ENCODE results near the gene ZNF283.

The ZNF283 gene

GRCh38 chr19:43826787-43827754 lies at the start of gene ZNF283:
Gene ZNF283 (plus strand): TSS chr19:43827321. CDS start chr19:43833505, 6,184 bp downstream.
- ChIA-PET CTCF (interaction anchor here (1.2 kb wide), 1 partner anchor 18 kb away, joined by 5 read pairs; no protein-coding TSS in a partner anchor), POLR2A (interaction anchor here (0.6 to 0.8 kb wide), 2 partner anchors 243 to 294 kb away, joined by 4 to 9 read pairs; partner anchors contain the start of gene ZNF575)
- TF ChIP-seq CTCF (IDR thresholded peaks at IDR 0.05; ENCODE audit: control extremely low read depth, extremely low read depth, low read depth, missing control alignments) = no peak
- peak; percentile 89 for DNase-seq (ENCODE audit: extremely low spot score)

- ChIA-PET CTCF (interaction anchor here (1.0 to 9.6 kb wide), 8 partner anchors 17 to 259 kb away, joined by 3 to 234 read pairs (median 4); partner anchors contain the start of gene SMG9), POLR2A (interaction anchor here (0.8 to 2.2 kb wide), 2 partner anchors 11 to 43 kb away, joined by 3 to 6 read pairs; no protein-coding TSS in a partner anchor)
- DNase-seq (ENCODE audit: extremely low spot score) = no peak
- TF ChIP-seq CTCF (IDR thresholded peaks at IDR 0.05; ENCODE audit: control extremely low read depth, extremely low read depth, low read depth, missing control alignments) = no peak
These were observed 48.5 kb upstream of the ZNF283 start for GRCh38 chr19:43778651-43779050.

- POLR2A ChIA-PET = interaction anchor here (0.8 kb wide), 1 partner anchor 43 kb away, joined by 3 read pairs; no protein-coding TSS in a partner anchor
- no peak for TF ChIP-seq CTCF (IDR thresholded peaks at IDR 0.05; ENCODE audit: control extremely low read depth, extremely low read depth, low read depth, missing control alignments)
- CTCF ChIA-PET = interaction anchor here (1.0 to 9.6 kb wide), 9 partner anchors 17 to 260 kb away, joined by 3 to 234 read pairs (median 4); partner anchors contain the start of gene SMG9
- DNase-seq (ENCODE audit: extremely low spot score) = no peak
These were observed 47.8 kb upstream of the ZNF283 start for GRCh38 chr19:43779147-43779819.

GRCh38 chr19:43779820-43780219 lies 47.3 kb upstream of the ZNF283 start:
- peak; percentile 72 for DNase-seq (ENCODE audit: extremely low spot score)
- TF ChIP-seq CTCF (IDR thresholded peaks at IDR 0.05; ENCODE audit: control extremely low read depth, extremely low read depth, low read depth, missing control alignments) = peak; percentile 45
- POLR2A ChIA-PET = no interaction called here
- CTCF ChIA-PET = interaction anchor here (1.0 to 9.6 kb wide), 7 partner anchors 17 to 38 kb away, joined by 3 to 234 read pairs (median 3); partner anchors contain the start of gene SMG9

- TF ChIP-seq CTCF (IDR thresholded peaks at IDR 0.05; ENCODE audit: control extremely low read depth, extremely low read depth, low read depth, missing control alignments) = no peak
- DNase-seq (ENCODE audit: extremely low spot score) = peak; percentile 86
- POLR2A ChIA-PET = interaction anchor here (0.7 kb wide), 1 partner anchor 32 kb away, joined by 6 read pairs; no protein-coding TSS in a partner anchor
- CTCF ChIA-PET = interaction anchor here (0.8 to 9.6 kb wide), 4 partner anchors 16 to 35 kb away, joined by 3 to 234 read pairs (median 28); partner anchors contain the start of gene SMG9
These were observed 46.2 kb upstream of the ZNF283 start, which contains the start of gene KCNN4 for GRCh38 chr19:43780706-43781525. Gene KCNN4 (minus strand): TSS chr19:43780973. CDS start chr19:43780861, 112 bp downstream.
